Measurements from ENCODE around the gene CDC42BPG. TPM values are rescaled to one million over a fixed set of nuclear protein-coding genes. Genes with fewer than 3 reads are reported as not detected.
A peak's percentile ranks its signal among the peaks of the same experiment; 100 is the strongest.

Gene CDC42BPG
- total RNA-seq, 1 experiment from 2014 or later = 3.7 TPM

- Mint-ChIP-seq H3K9me3 (ENCODE audit: unreplicated experiment) (no peaks in the 10 kb centered on the region), H3K4me3 (ENCODE audit: unreplicated experiment) (no peak overlapping the region), H3K36me3 (ENCODE audit: insufficient read depth, unreplicated experiment) (no peaks in the 10 kb centered on the region), H3K27me3 (ENCODE audit: insufficient read depth, unreplicated experiment) (no peaks in the 10 kb centered on the region), H3K27ac (ENCODE audit: low read depth, unreplicated experiment) (no peak overlapping the region), H3K4me1 (ENCODE audit: insufficient read depth, unreplicated experiment) (no peaks in the 10 kb centered on the region)
- POLR2A ChIA-PET = interaction anchor here (0.7 to 1.3 kb wide), 3 partner anchors 9 to 56 kb away, joined by 3 to 6 read pairs (median 3); partner anchors contain the start of gene SF1
- TF ChIP-seq CTCF (IDR thresholded peaks at IDR 0.05; ENCODE audit: unreplicated experiment) = peak; percentile 81
- no TSS peak for BruUV-seq (replicated peaks)
- peak; percentile 66 for DNase-seq (ENCODE audit: unreplicated experiment)
- CTCF ChIA-PET = interaction anchor here (0.6 to 3.8 kb wide), 13 partner anchors 12 to 553 kb away, joined by 3 to 21 read pairs (median 3); partner anchors contain the start of genes CDC42BPG and MAP4K2
- intact Hi-C loops (cut with micrococcal nuclease) = loop anchor here (1.0 to 10.0 kb wide), 3 partner anchors 56 to 227 kb away; partner anchors contain the start of gene ARL2
Observed at GRCh38 chr11:64787526-64788320, 56.7 kb downstream of the CDC42BPG start.

GRCh38 chr11:64786308-64786707 is 58.1 kb downstream of the CDC42BPG start:
- BruUV-seq (replicated peaks) = no TSS peak
- intact Hi-C loops (cut with micrococcal nuclease) = loop anchor here (2.0 to 10.0 kb wide), 2 partner anchors 108 to 228 kb away; partner anchors contain the start of gene ARL2
- no peak for DNase-seq (ENCODE audit: unreplicated experiment)
- Mint-ChIP-seq H3K4me1 (ENCODE audit: insufficient read depth, unreplicated experiment) (no peaks in the 10 kb centered on the region), H3K36me3 (ENCODE audit: insufficient read depth, unreplicated experiment) (peaks cover 2% of the 10 kb centered on the region), H3K9me3 (ENCODE audit: unreplicated experiment) (no peaks in the 10 kb centered on the region), H3K27me3 (ENCODE audit: insufficient read depth, unreplicated experiment) (no peaks in the 10 kb centered on the region), H3K27ac (ENCODE audit: low read depth, unreplicated experiment) (no peak overlapping the region), H3K4me3 (ENCODE audit: unreplicated experiment) (no peak overlapping the region)
- POLR2A ChIA-PET = interaction anchor here (0.6 kb wide), 1 partner anchor 541 kb away, joined by 4 read pairs; no protein-coding TSS in a partner anchor
- CTCF ChIA-PET = interaction anchor here (0.6 to 3.8 kb wide), 8 partner anchors 8 to 731 kb away, joined by 3 to 21 read pairs (median 4); no protein-coding TSS in a partner anchor
- no peak for TF ChIP-seq CTCF (IDR thresholded peaks at IDR 0.05; ENCODE audit: unreplicated experiment)

- H3K27me3 Mint-ChIP-seq (ENCODE audit: insufficient read depth, unreplicated experiment) = no peaks in the 10 kb centered on the region
- H3K4me1 Mint-ChIP-seq (ENCODE audit: insufficient read depth, unreplicated experiment) = no peaks in the 10 kb centered on the region
- peaks cover 6% of the 10 kb centered on the region for H3K36me3 Mint-ChIP-seq (ENCODE audit: insufficient read depth, unreplicated experiment)
- no peak for TF ChIP-seq CTCF (IDR thresholded peaks at IDR 0.05; ENCODE audit: unreplicated experiment)
- CTCF ChIA-PET = interaction anchor here (0.6 to 3.8 kb wide), 8 partner anchors 10 to 334 kb away, joined by 3 to 16 read pairs (median 3); no protein-coding TSS in a partner anchor
- no peaks in the 10 kb centered on the region for H3K9me3 Mint-ChIP-seq (ENCODE audit: unreplicated experiment)
- POLR2A ChIA-PET = interaction anchor here (0.5 kb wide), 1 partner anchor 120 kb away, joined by 3 read pairs; no protein-coding TSS in a partner anchor
- H3K4me3 Mint-ChIP-seq (ENCODE audit: unreplicated experiment) = no peak overlapping the region
- no TSS peak for BruUV-seq (replicated peaks)
- intact Hi-C loops (cut with micrococcal nuclease) = loop anchor here (10.0 kb wide), 1 partner anchor 230 kb away; the partner anchor contains the start of gene ARL2
- DNase-seq (ENCODE audit: unreplicated experiment) = no peak
- H3K27ac Mint-ChIP-seq (ENCODE audit: low read depth, unreplicated experiment) = no peak overlapping the region
Observed at GRCh38 chr11:64784813-64785581, 59.5 kb downstream of the CDC42BPG start.

All from MCF 10A (cell line).